ENCODE measurements around the gene DNAH3.
"Not testable (repeated sequence)": the region's sequence is repeated elsewhere in the genome, so short reads cannot be mapped to it uniquely, and the experiment has no call there.

Gene DNAH3

GRCh38 chr16:21120976-21121520, 29.6 kb downstream of the DNAH3 start:
- no peak for DNase-seq

GRCh38 chr16:21117567-21117966, 33.1 kb downstream of the DNAH3 start:
- no peak for DNase-seq

- no peak for DNase-seq
Observed at GRCh38 chr16:21116148-21116693, 34.4 kb downstream of the DNAH3 start.

GRCh38 chr16:21115551-21115950, 35.1 kb downstream of the DNAH3 start:
- DNase-seq: not testable (repeated sequence)

- DNase-seq: no peak
Observed at GRCh38 chr16:21103941-21104860, 46.4 kb downstream of the DNAH3 start.

- DNase-seq: no peak
Observed at GRCh38 chr16:21101631-21102420, 48.8 kb downstream of the DNAH3 start.

- no peak for DNase-seq
Observed at GRCh38 chr16:21100447-21100846, 50.2 kb downstream of the DNAH3 start.

- no peak for DNase-seq
Observed at GRCh38 chr16:21097151-21097550, 53.5 kb downstream of the DNAH3 start.

- DNase-seq: not testable (repeated sequence)
Observed at GRCh38 chr16:21094719-21095118, 55.9 kb downstream of the DNAH3 start.

GRCh38 chr16:21092951-21093350, 57.7 kb downstream of the DNAH3 start:
- DNase-seq: no peak

- no peak for DNase-seq
Observed at GRCh38 chr16:21088646-21089538, 61.8 kb downstream of the DNAH3 start.

GRCh38 chr16:21088143-21088542, 62.5 kb downstream of the DNAH3 start:
- DNase-seq: no peak

GRCh38 chr16:21084631-21085225, 65.9 kb downstream of the DNAH3 start:
- no peak for DNase-seq

GRCh38 chr16:21083729-21084268, 66.8 kb downstream of the DNAH3 start:
- no peak for DNase-seq

- no peak for DNase-seq
Observed at GRCh38 chr16:21081329-21081728, 69.3 kb downstream of the DNAH3 start.

GRCh38 chr16:21078563-21078962, 72.1 kb downstream of the DNAH3 start:
- DNase-seq: no peak

- no peak for DNase-seq
Observed at GRCh38 chr16:21076186-21076883, 74.3 kb downstream of the DNAH3 start.

GRCh38 chr16:21075252-21075651, 75.4 kb downstream of the DNAH3 start:
- DNase-seq: no peak

GRCh38 chr16:21072976-21073375, 77.7 kb downstream of the DNAH3 start:
- no peak for DNase-seq

GRCh38 chr16:21071741-21072140, 78.9 kb downstream of the DNAH3 start:
- no peak for DNase-seq

GRCh38 chr16:21070564-21070963, 80.1 kb downstream of the DNAH3 start:
- no peak for DNase-seq
